Inflammatory macrophage treated with lipopolysaccharide for 1 hour (primary cell): Measurements from ENCODE around the gene JAM3.
A peak's percentile ranks its signal among the peaks of the same experiment; 100 is the strongest.
"Not testable (repeated sequence)": the region's sequence is repeated elsewhere in the genome, so short reads cannot be mapped to it uniquely, and the experiment has no call there.

Source experiments
- DNase-seq, 2 donors: peaks; one replicate each; pipeline ENCODE4 v3.0.0-alpha.2; 2020 to 2022

JAM3 gene

DNA sequence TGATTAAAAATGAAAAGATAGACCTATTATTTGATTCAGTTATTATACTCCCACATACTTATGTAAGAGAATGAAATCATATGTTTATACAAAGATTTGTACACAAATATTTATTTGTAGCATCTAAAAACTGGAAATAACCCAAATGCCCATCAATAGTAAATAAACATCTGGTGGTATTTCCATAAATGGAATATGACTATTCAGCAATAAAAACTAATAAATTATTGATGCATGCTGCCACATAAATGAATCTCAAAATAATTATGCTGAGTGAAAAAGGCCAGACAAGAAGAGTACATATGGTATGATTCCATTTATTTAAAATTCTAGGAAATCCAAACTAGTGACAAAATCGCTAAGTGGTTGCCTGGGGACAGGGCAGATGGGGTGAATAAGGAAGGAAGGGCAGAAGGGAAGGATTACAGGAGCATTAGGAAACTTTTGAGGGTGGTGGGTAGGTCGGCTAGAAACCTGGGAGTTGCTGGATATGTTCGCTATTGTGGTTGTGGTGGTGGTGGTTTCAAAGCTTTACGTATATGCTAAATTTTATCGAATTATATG, 41.5 kb downstream of the JAM3 start:
- no peak for DNase-seq

DNA sequence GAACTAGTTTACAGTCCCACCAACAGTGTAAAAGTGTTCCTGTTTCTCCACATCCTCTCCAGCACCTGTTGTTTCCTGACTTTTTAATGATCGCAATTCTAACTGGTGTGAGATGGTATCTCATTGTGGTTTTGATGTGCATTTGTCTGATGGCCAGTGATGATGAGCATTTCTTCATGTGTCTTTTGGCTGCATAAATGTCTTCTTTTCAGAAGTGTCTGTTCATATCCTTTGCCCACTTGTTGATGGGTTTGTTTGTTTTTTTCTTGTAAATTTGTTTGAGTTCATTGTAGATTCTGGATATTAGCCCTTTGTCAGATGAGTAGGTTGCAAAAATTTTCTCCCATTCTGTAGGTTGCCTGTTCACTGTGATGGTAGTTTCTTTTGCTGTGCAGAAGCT, 44.9 kb downstream of the JAM3 start:
- not testable (repeated sequence) for DNase-seq

DNA sequence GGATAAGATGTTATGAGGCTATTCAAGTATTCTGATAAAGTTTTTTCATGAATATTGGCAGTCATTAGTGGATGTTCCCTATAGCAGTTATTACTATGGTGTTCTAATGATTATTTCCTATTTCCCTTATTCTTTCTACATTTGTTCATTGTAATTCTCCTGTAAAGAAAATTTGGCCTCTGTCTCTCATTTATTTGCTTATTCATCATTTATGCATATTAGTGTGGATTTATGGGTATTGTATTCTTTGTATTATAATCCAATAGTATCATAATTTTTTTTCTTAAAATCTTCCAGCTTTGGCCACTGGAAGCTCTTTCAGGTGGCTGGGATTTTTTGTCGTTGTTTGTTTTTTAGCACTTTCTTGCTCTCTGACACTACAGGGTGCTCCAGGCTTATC, 47.3 kb downstream of the JAM3 start:
- DNase-seq: no peak

DNA sequence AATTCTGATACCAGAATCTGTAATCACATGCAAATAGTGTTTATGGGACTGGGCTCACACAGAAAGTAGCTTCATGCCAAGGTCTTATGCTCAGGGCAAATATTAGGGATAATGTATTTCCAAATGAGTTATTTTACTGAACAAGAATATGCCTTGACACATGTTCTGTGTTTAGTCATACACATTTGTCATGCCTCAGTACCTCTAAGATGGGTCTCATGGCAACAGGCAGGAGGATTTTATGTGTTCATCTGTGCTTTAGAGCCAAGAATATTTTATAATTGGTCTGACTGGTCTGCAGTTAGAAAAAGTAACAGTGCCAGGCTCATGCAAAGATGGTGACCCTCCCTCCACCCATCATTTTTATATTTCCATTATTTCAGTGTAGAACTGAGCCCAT, 49.1 kb downstream of the JAM3 start:
- DNase-seq: no peak

DNA sequence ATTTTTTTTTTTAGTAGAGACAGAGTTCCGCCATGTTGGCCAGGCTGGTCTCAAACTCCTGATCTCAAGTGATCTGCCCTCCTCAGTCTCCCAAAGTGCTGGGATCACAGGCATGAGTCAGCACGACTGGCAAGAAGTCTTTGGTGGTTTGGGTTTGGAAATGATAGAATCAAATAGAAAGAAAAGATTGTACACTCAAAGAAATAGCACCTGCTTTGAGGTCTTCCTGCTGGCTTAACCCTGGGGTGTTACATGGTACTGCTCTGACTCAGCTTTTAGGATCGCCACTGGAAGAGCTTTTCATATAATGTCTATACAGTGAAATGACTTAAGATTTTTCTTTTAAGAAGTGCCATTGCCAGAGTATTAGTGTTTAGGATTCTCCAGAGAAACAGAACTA, 50.2 kb downstream of the JAM3 start:
- no peak for DNase-seq

DNA sequence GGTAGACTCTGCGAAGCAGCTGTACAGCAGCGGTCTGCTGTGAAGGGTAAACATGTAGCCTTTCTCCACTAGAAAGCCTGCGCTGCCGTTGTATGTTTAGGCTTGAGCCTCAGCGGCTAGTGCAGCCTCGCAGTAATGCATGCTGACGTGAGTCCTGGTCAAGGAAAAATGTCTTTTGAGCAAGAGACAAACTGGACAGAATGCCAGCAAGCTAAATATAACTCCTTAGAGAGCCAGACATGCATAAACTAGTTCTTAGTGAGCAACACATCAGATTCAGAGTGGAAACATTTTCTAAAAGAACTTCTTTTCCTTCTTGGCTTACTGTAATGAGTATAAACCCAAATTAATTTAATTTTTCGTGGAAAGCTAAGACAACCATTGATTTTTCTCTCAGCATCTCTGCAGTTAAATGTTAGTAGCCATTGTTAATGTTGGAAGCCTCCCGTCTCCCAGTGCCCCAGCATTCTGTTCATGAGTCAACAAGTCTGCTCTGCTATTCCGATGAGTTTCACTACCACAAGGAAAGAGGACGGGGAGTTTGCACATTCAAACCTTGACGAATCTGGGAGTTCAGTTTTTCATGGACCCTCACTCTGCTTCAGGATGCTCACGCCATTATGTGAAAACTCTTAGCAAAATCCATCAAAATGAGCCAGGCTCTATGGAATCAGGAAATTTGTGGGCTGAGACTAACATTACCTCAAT, 51.4 kb downstream of the JAM3 start:
- no peak for DNase-seq

DNA sequence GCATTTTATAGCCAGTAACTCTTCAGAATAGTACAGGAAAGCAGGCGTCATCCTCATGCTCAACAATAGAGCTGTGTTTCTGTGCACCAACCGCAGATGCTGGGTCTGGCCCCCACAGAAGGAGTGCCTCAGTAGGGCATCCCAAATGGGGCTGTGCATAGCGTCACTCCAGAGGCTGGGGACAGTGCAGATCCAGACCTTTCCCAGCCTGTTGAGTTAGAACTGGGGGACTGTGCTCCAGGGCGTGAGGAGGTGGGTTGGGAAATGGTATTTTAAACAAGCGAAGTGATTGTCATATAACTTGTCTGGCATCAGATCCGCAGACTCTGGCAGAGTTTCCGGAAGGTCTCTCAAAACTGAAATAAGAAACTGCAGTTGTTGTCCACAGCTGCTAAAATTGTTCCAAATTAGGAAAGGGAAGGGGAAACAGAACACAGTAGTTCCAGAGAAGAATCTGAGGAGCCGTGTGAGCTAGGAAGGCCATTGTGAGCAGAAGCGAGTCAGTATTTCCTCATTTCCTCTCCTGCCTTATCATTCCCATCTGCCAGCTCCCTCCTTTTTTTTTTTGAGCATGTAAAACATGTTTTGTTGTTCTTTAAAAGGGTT, 52.2 kb downstream of the JAM3 start:
- no peak for DNase-seq

DNA sequence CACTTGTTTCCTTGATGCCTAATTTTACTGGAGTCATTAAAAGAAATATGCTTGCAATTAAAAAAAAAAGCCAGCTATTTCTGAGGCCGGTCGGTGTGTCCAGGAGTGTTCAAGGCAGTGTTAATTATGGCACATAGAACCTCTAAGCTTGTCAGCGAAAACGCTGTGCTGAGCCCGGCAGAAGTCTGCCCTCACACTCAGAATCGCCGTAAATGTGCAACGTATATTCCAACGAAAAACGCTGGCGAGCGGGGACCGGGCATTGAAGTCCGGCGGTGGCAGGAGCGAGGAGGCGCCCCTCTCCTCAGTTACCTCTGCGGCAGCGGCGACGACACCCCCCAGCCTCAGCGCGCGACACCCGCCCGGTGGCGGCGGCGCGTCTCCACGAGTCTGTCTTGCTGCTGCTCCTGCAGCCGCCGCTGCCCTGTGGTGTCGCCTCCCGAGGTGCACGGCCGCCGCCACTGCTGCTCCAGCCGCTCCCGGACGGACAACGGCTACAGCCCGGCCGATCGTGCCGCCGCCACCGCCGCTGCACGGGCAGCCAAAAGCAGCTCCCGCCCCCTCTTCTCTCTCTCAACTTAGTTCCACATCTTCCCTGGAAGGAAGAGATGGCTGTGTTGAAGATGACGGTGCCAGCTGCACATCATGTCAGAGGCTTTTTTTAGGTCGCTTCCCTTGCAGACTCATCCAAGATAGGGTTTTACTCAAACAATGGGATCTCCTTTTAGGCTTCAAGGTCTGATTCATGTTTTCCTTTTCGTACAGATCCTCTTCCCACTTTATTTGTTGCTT, 56.0 kb downstream of the JAM3 start:
- no peak for DNase-seq

DNA sequence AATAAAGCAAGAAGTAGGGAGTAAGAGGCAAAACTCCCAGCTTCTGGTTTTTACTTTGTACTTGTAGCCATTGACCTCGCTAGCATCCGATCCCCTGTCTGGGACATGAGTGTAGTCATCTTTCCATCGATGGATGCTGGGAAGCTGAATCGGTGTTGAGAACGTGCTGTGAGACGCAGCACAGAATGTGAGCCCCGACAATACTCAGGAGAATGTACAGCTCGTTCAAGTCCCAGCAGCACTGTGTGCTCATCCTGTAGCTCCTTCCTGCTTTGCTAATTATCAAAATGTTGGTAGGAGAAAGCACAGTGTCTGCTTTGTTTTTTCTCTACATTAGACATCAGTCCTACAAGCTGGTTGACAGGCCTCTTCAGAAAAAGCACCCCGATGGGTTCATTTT, 56.6 kb downstream of the JAM3 start:
- DNase-seq: no peak

DNA sequence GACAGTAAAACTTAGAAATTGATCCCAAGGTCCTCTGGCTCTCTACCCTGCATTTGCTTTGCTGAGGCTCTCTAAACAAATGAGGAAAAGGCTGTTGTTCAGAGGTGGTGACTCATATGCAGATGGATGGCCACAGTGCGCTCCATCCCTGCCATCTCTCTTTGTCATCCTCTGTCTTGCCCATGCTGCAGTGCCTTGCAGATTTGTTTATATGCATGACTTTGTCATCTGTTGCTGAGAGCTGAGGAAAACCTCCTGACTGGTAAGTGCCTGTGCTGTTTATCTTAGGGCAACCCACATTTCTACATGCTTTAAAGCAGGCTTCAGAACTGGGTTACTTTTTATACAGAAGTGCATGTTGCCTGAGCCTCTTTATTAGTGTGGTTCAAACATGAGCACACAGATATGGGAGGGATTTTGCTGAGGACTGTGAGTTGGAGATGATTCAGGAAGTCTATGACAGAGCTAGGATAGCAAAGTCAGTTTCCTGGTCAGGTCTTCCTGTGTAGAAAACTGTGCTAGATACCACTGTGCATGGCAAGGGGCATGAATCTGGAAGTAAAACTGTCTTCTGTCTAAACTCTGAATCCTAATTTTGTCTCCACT, 57.4 kb downstream of the JAM3 start:
- no peak for DNase-seq

DNA sequence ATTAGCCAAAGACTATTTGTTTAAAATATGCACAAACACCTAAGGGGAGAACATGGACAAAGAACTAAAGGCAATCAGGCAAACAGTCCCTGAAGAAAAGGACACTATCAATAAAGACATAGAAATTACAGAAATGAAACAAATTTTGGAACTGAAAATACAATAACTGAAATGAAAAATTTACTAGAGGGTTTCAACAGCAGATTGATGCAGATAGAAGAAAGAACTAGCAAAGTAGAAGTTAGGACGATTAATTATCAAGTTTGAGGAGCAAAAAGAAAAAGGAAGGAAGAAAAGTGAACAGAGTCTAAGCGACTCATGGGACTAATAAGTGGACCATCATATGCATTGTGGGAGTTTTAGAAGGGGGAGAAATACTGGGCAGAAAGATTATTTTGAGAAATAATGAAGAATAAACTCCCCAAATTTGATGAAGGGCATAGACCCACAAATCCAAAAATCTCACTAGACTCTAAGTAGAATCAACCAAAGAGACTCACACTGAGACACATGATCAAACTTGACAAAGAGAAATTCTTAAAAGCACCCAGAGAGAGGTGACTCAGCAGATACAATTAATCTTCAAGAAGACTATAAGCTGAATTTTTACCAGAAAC, 62.9 kb downstream of the JAM3 start:
- no peak for DNase-seq

DNA sequence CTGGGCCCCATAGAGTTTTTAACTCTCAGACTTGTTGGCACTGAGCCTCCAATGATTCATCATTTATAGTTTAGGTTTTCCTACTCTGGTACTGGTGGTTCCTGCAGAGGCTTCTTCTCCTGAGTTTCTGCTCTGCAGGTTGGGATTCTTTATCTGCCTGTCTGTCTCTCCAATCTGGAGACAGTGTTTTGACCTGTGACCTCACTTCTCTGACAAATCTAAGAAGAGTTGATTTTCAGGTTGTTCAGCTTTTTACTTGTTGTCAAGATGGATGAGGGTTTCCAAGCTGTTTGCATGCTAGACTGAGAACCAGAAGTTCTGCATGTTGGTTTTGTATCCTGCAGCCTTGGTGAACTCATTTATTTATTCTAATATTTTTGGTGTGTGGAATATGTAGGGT, 63.9 kb downstream of the JAM3 start:
- DNase-seq: no peak

DNA sequence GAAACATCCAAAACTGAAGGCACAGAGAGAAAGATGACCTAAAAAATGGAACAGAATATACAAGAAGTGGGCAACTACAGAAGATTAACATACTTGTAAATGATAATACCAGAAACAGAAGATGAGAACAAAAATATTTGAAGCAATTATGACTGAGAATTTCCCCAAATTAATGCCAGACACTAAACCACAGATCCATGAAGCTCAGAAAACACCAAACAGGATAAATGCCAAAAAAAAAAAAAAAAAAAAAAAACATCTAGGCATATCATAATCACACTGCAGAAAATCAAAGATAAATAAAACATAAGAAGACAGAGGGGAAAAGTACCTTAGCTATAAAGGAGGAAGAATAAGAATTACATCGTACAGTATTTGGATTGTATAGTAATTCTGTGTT, 65.3 kb downstream of the JAM3 start:
- no peak for DNase-seq

DNA sequence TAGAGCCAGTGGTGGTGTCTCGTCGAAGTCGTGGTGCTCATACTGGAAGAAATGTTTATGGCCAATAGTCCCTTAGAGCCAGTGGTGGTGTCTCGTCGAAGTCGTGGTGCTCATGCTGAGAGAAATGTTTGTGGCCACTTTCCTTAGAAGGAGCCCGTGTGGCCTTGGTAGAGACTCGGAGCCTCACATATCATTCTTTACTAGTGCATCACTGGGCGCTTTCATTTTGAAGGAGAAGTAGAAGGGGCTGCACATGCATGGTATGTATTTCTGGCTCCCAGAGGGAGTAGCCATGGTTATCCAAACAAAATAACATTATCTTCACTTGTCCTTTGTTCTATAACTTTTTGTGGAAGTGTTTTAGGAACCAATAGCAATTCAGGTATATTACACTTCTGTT, 69.5 kb downstream of the JAM3 start:
- no peak for DNase-seq

DNA sequence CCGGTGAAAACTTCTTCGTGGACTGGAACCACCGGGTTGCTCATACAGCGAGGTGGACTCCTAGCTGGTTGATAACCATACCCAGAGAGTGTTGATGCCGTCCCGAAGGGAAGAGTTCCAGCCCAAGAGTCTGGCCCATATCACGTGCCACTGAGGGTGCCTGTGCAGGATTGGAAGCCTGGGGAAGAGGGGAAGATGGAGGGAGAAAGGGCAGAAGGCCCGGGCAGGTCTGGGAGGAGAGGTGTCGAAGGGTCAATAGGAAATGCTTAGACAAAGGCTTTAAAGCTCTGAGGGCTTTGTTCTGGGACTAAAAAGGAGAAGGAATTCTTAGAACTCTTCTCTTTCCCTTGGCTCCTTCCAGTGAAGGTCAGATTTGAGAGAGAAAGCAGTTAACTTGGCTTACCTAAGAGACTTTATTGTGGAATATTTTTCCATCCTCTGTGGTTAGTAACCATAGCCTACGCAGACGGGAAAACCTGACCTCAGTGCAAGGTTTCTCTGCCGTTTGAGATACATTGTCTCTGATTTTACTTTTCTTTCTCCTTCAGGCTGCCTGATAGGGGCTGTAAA, 70.5 kb downstream of the JAM3 start:
- no peak for DNase-seq

DNA sequence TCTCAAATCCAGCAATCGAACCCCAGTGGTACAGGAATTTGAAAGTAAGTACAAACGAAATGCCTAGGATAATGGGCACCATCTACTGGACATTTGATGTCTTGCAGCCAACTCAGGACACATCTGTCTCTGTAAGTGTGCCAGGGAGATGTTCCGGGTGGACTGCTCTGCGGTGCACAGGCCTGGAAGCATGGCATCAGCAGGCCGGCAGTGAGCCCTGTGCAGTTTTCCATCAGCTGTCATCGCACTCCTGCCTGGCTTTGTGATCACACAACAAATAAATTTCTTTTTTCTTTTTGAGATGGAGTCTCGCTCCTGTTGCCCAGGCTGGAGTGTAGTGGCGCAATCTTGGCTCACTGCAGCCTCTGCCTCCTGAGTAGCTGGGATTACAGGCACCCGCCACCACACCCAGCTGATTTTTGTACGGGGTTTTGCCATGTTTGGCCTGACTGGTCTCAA, 71.0 kb downstream of the JAM3 start:
- peak; percentile 18 to 59 for DNase-seq

DNA sequence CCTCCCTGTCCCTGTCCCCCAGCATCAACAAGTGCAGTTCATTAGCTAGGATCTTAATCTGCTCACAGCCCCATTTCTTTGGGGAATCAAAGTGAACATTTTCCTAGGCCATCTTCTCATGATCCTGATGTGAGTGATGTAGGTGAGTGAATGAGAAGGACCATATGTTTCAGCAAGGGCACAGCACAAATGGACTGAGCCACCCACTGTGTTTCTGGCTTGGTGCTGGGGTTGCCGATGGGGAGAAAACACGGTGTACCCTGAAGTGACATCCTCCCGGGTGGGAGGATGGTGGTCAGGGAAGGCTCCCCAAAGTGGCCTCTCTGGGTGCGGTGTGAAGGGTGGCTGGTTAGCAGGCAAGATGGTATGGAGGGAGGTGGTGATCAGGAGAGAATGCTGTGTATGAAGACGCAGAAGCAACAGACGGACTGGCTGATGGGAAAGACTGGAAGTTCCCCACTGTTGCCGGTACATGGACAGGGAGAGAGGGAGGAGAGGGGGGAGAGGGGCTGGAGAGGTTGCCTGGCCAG, 72.2 kb downstream of the JAM3 start:
- DNase-seq: no peak

DNA sequence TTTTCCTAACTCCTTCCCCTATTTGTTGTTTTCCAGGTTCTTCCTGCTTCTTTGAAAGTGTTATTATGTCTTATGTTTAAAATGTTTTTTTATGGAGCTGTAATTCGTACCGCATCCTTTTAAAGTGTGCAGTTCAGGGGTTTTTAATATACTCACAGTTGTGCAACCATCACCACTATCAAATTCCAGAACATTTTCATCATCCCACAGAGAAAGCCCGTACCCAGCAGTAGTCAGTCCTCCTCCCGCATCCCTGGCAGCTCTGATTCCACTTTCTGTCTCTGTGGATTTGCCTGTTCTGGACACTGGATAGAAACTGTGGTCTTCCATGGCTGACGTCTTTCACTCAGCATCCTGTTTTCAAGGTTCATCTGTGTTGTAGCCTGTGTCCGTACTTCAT, 73.7 kb downstream of the JAM3 start:
- DNase-seq: no peak

DNA sequence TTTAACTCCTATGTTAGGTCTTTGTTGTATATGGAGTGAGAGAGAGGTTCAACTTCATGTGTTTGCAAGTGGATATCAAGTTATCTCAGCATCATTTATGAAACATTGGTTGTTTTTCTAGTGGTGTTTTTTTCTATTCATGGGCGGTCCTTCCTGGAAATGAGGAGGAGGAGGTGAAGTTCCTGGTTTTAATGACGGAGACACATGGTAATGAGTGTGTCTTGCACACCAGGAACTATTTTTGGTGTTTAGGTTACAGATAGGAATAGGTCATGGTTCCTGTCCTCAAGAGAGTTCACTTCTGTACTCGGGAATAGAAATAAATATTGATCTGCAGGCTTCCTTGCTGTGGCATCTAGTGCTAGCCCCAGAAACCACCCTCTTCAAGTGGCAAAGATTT, 74.9 kb downstream of the JAM3 start:
- DNase-seq: no peak

DNA sequence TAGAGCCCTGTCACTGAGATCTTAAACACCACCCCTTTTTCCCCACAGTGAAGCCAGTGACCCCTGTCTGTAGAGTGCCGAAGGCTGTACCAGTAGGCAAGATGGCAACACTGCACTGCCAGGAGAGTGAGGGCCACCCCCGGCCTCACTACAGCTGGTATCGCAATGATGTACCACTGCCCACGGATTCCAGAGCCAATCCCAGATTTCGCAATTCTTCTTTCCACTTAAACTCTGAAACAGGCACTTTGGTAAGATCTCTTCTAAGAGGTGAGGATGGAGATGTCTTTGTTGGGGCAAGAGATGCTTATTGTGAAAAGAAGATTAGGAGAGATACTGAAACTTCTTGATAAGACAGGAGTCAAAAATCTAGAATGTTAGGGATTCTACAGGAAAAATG, 75.9 kb downstream of the JAM3 start:
- no peak for DNase-seq

DNA sequence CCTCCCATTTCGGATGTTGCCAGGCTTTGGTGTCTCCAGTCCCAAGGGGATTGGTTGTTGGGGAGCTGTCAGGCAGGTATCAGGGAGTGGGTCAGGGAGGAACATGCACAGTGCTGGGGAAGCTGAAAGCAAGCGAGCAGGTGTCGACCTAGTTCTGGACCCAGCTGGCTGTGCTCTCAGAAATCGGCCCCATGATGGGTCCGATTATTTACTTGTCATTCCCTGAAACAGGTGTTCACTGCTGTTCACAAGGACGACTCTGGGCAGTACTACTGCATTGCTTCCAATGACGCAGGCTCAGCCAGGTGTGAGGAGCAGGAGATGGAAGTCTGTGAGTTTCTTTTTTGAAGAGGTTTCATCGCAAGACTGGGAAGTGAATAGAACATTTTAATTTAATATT, 76.8 kb downstream of the JAM3 start:
- DNase-seq: no peak

DNA sequence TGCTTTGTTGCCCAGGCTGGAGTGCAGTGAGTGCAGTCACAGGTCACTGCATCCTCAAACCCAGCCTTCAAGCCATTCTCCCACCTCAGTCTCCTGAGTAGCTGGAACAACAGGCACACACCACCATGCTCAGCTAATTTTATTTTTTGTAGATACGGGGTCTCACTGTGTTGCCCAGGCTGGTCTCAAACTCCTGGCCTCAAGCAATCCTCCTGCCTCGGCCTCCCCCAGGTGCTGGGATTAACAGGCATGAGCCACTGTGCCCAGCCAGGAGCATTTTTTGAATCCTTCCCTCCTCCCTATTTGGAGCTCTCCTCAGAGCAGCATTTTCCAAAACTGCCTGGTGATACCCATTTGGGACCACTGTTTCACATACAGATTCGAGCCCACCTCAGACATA, 77.7 kb downstream of the JAM3 start:
- DNase-seq: no peak
